HG03469 (cell line): Measurements from ENCODE around the gene P2RX3.

Source experiments
- ATAC-seq: cut with Tn5 transposase; IDR thresholded peaks from one replicate; pipeline ENCODE4 v1.9.1; 2021; ENCODE audit warnings: mild to moderate bottlenecking, moderate library complexity, moderate number of reproducible peaks; ENCODE audit not compliant: unreplicated experiment

Gene P2RX3

DNA sequence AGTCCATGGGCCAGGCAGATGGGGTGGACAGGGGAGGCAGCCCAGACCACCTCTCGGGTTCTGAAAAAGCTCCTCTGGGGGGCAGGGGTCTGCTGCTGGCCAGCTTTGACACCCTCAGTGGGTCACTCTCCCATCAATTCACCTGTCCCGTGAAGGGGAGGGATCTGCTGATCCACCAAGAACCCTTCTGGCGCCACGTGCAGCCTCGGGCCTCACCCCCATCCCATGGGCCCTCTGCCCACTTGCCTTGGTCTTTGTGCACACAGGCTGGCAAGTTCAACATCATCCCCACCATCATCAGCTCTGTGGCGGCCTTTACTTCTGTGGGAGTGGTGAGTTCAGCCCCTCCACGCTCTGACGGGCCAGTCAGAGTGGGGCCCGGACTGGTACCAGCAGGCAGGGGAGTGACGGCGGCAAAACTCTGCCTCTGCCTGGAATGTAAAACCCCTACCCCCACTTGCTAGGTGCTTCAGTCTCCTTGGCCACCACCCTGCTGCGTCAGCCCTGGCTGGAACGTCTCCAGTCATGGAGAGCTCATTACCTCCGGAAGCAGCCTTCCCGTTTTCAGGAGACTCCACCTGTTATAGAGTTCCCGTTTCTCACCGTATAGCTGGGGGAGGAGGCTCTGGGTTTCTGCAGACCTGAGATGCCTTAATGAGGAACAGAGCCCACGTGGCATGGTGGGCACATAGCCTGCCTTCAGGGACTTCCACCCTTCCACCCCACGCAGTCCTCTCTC lies 30.1 kb downstream of the P2RX3 start:
- ATAC-seq: no peak

DNA sequence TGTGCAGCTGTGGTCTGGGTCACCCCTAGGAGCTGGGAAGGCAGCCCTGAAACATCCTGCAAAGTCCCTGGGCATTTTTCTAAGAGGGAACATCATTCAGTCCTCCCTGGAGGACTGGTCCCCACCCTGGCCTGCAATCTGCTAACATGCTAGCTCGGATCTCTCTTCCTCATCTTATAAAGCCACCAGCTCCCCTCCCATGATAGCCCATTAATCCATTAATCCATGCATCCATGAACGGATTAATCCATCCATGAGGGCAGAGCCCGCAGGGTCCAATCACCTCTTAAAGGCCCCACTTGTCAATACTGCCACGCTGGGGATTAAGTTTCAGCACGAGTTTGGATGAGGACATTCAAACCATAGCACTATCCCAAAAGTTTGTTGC lies 30.7 kb downstream of the P2RX3 start:
- ATAC-seq: no peak

DNA sequence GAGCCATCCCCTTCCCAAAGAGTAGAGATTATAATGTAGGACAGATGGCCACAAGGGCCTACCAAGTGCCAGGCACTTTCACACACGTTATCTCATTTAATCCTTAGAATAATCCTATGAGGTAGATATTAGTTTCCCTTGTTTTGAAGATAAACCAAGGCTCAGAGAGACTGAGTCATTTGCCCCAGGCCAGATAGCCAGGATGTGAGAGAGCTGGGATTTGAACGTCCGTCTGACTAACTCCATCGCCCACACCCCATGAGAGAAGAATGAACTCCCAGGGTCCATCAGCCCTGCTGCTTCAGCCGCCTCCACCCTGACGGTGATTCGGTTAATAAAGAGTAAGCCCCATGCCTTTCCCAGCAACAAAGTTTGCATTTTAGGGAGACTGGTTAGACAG lies 32.1 kb downstream of the P2RX3 start:
- no peak for ATAC-seq

GRCh38 chr11:57370941-57371340 lies 32.8 kb downstream of the P2RX3 start:
- no peak for ATAC-seq

DNA sequence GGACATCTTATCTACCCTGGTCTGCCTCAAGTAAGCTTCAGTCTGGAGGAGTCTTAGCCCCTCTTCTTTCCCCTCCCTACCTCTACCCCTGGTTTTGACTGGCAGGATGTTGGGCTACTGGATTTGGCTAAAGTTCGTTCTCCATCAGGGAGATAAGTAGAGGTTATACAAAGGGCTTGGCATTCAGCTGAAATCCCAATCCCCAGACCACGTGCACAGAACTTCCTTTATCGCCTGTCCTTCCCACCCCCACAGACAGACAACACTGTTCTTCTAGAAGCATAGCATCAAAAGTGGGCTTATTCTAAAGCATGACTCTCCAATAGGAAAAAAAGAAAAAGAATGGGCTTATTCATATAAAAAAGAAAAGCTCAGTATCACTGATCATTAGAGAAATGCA lies 35.0 kb downstream of the P2RX3 start:
- ATAC-seq: no peak

DNA sequence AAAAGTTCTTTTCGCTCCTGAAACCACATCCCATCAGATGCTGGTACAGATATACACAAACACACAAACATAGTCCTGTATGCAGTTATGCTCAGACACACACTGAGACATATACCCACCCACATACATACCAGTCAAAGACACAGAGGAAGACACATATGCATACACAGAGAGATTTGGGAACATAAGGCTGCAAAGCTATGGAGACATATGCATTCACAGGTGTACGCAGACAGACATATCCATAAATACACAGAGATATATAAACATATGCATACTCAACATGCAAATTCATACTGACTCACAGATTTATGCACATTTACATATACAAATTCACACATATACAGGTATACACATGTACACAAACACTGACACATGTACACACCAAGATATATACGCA lies 36.8 kb downstream of the P2RX3 start:
- no peak for ATAC-seq

GRCh38 chr11:57375490-57375889 lies 37.3 kb downstream of the P2RX3 start:
- no peak for ATAC-seq

DNA sequence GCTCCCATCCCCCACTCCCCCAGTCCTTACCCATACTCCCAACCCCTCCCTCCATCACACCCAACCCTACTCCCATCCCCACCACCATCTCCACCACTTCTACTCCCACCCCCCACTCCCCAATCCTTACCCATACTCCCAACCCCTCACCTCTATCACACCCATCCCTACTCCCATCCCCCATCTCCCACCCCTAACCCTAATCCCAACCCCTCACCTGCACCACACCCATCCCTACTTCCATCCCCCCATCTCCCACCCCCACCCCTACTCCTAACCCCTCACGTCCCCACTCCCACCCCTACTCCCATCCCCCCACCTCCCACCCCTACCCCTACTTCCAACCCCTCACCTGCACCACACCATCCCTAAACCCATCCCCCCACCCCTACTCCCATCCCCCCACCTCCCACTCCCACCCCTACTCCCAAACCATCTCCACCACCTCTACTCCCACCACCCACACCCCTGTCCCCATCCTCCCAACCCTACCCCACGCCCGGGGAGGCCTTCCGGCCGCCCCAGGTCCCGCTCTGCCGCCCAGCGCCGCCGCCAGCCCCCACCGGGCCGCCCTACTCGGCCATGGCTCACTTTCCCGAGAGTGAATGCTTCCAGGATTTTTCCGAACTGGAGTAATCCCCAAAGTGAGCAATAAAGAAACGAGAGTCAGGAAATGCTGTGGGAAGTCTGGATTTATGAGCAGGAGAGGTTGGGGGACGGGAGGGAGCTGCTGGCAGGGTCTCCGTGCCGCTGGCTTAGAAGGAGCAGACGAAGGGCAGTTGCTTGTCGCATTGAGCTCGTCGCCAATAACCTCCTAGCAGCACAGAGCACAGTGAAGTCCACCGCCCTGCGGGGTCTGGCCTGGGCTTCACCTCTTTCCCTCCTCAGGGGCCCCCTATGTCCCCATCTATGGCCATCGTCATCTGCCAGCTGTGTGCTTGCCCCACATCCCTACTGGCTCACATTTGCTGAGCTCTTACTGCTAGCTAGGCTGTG lies 38.2 kb downstream of the P2RX3 start:
- no peak for ATAC-seq

- ATAC-seq: no peak
Measured at GRCh38 chr11:57377107-57377506, 39.0 kb downstream of the P2RX3 start.

GRCh38 chr11:57378186-57378585 lies 40.0 kb downstream of the P2RX3 start:
- ATAC-seq: no peak

- no peak for ATAC-seq
Measured at GRCh38 chr11:57379732-57380131, 41.6 kb downstream of the P2RX3 start.

- no peak for ATAC-seq
Measured at GRCh38 chr11:57380975-57381374, 42.8 kb downstream of the P2RX3 start, which contains the start of gene PRG3. Gene PRG3, minus strand, starts transcription at chr11:57381150. Its CDS starts 442 bp downstream, at chr11:57380708.

GRCh38 chr11:57386178-57386940 lies 48.2 kb downstream of the P2RX3 start:
- no peak for ATAC-seq

DNA sequence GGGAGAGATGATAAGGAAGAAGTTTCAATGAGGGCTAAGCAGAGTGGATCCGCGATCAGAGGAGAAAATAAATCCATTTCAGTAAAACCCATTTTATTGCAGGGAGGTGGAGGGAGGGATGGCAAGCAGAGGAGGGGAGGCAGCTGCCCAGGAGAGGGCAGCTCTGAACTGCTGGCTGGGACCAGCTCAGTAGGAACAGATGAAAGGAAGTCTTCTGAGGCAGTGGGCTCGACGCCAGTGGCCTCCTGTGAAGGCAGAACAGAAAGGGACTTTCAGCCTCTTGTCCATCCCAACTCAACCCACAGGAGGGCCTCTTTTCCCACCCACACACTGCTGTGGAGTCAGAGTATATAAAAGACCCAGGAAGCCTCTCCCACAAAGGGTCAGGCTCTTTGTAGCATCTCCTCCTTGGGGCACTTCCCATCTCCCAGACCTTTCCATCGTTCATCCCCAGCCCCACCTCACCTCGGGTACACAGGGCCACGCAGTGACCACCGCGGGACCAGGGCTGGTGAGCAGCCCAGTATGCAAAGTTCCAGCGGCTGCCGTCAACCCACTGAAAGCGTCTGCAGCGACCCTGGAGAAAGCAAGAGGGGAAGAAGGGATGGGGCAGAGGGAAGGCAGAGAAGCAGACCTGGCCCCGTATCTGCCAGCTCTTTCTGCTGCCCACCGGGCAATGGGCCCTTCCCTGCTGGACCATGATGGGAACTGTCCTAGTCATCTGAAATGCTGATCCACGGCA lies 49.3 kb downstream of the P2RX3 start:
- ATAC-seq: no peak

- ATAC-seq: no peak
Measured at GRCh38 chr11:57390535-57390934, 52.4 kb downstream of the P2RX3 start, which contains the start of gene PRG2. Gene PRG2, minus strand, starts transcription at chr11:57390650. Its CDS starts 706 bp downstream, at chr11:57389944.

GRCh38 chr11:57391111-57391510 lies 53.0 kb downstream of the P2RX3 start:
- no peak for ATAC-seq

- no peak for ATAC-seq
Measured at GRCh38 chr11:57391539-57391938, 53.4 kb downstream of the P2RX3 start.

DNA sequence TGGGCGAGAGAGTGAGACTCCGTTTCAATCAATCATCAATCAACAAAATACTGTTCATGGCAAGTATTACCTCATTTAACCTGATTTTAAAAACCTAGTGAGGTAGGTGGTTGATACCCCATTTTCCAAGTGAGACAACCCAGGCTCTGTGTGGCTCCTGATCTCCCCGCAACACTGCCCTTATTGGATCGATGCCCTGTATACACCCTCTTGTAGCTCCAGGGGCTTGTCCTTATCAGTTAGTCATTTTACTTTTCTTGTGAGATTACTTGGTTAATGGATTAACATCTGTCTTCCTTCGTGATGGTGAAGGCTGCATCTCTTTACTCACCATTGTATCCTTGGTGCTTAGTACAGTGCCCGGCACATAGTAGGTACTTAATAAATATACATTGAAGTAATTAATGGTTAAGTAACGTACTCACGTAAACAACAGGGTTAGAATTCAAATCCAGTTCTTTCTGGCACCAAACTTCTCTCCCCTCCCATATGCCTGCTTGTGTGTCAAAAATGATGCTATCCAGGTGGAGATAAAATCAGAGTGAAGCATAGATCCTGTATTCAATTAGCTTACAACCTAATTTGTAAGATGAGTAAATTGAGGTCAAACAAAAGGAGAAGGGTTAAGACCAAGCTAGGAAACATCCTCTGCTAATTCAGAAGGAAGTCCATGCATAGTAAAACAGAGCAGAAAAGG lies 54.1 kb downstream of the P2RX3 start:
- ATAC-seq: no peak

DNA sequence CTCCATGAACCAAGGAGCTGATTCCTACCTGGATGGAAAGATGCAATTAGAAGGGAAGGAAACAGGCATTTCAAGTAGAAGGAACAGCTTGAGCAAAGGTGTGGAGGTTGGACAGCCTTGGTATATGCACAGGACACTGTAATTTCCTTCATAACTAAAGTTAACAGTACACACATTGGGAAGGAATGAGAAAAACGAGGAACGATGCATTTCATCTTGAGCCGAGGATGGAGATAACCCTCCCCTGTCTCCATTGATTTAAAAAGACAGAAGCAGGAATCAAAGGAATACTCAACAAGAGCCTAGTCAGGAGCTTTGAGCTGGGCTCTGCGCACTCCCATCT lies 54.6 kb downstream of the P2RX3 start:
- ATAC-seq: no peak
